ENCODE results near the gene COL12A1. TPM values are rescaled to one million over a fixed set of nuclear protein-coding genes. Genes with fewer than 3 reads are reported as not detected.

COL12A1 gene
- total and polyA plus RNA-seq, 2 experiments from 2014 or later = 0.39 to 6.3 TPM

- no peak for ATAC-seq
- no peaks in the 10 kb centered on the region for H3K79me2 ChIP-seq (replicated peaks; ENCODE audit: insufficient read depth)
- H3K27me3 Mint-ChIP-seq (ENCODE audit: insufficient read depth, low read depth, poor library complexity) = peaks cover 2% of the 10 kb centered on the region
Measured at GRCh38 chr6:75081047-75081446, 124.8 kb downstream of the COL12A1 start.

More at GRCh38 chr6:75081047-75081446, 124.8 kb downstream of the COL12A1 start:
- peaks cover 29% of the 10 kb centered on the region for H3K27me3 ChIP-seq (ENCODE audit: insufficient read depth)
- H3K9me3 Mint-ChIP-seq = no peaks in the 10 kb centered on the region
- no peak for TF ChIP-seq NANOG (IDR thresholded peaks at IDR 0.05; ENCODE audit: borderline replicate concordance)
- TF ChIP-seq CTCF (conservative IDR thresholded peaks at IDR 0.05; ENCODE audit: low read depth in 2 of 2) = no peak
- TF ChIP-seq CREB1 (CRISPR knock-in tag; IDR thresholded peaks at IDR 0.05; ENCODE audit: low read depth) = no peak
- no peak for TF ChIP-seq EZH2phosphoT487 (IDR thresholded peaks at IDR 0.05; ENCODE audit: unreplicated experiment)
- TF ChIP-seq ETS1 (IDR thresholded peaks at IDR 0.05) = no peak
- no peak for TF ChIP-seq ZNF331 (CRISPR knock-in tag; IDR thresholded peaks at IDR 0.05; ENCODE audit: low read depth)
- TF ChIP-seq POLR2AphosphoS5 (IDR thresholded peaks at IDR 0.05; ENCODE audit: low read depth) = no peak
- TF ChIP-seq ZNF114 (CRISPR knock-in tag; IDR thresholded peaks at IDR 0.05) = no peak
- no peak for TF ChIP-seq STAT1 (IDR thresholded peaks at IDR 0.05; ENCODE audit: unreplicated experiment)
- no peak for TF ChIP-seq JUNB (IDR thresholded peaks at IDR 0.05; ENCODE audit: unreplicated experiment)
- no peak for TF ChIP-seq ZNF462 (CRISPR knock-in tag; IDR thresholded peaks at IDR 0.05)
- TF ChIP-seq REST (IDR thresholded peaks at IDR 0.05; ENCODE audit: unreplicated experiment) = no peak
- no peak for TF ChIP-seq EZH2 (IDR thresholded peaks at IDR 0.05; ENCODE audit: low read depth, unreplicated experiment)
- no peaks in the 10 kb centered on the region for H4K20me1 ChIP-seq (replicated peaks; ENCODE audit: insufficient read depth)
- no peak overlapping the region for H2AFZ ChIP-seq
- 0 out of 2 replicates have a peak, but pooled peaks cover 7% of the 10 kb centered on the region for H3K4me1 ChIP-seq (ENCODE audit: insufficient read depth)
- H3K36me3 Mint-ChIP-seq (ENCODE audit: low read depth) = no peaks in the 10 kb centered on the region
- peaks cover 14% of the 10 kb centered on the region for H3K4me1 Mint-ChIP-seq
- no peak for DNase-seq (ENCODE audit: low spot score)
- H3K27ac Mint-ChIP-seq = no peak overlapping the region
- H3K9me2 ChIP-seq (ENCODE audit: insufficient read depth) = peaks cover 4% of the 10 kb centered on the region; the same call in 1 of the 2 replicates
- no peaks in the 10 kb centered on the region for H3F3A ChIP-seq (replicated peaks; ENCODE audit: low read depth)
- no peak overlapping the region for H3K4me3 Mint-ChIP-seq
- no peaks in the 10 kb centered on the region for H3K36me3 ChIP-seq (ENCODE audit: insufficient read depth)
- H3K27ac ChIP-seq (ENCODE audit: low read depth) = no peak overlapping the region
- no peak overlapping the region for H3K4me3 ChIP-seq
- H3K4me2 ChIP-seq = no peak overlapping the region
